ENCODE results near the gene IRF8.

- TF ChIP-seq SMC3 (IDR thresholded peaks at IDR 0.05; ENCODE audit: low read depth, low read length): no peak
- no peak for TF ChIP-seq GATA2 (CRISPR knock-in tag; IDR thresholded peaks at IDR 0.05)
- TF ChIP-seq POLR2AphosphoS5 (IDR thresholded peaks at IDR 0.05; ENCODE audit: low read depth, low read length): no peak
- TF ChIP-seq CTCF (IDR thresholded peaks at IDR 0.05): no peak
- no peak for TF ChIP-seq RXRA (IDR thresholded peaks at IDR 0.05; ENCODE audit: borderline replicate concordance, low read depth)
- no peak for TF ChIP-seq USF2 (IDR thresholded peaks at IDR 0.05; ENCODE audit: borderline replicate concordance, low read depth, low read length)
- no peak for TF ChIP-seq EP300 (IDR thresholded peaks at IDR 0.05; ENCODE audit: borderline replicate concordance in 1 of 2, low read depth in 1 of 2, low read length in 1 of 2)
- TF ChIP-seq FOXM1 (IDR thresholded peaks at IDR 0.05; ENCODE audit: low read depth): no peak
Measured at GRCh38 chr16:85919271-85920267, 20.6 kb downstream of the IRF8 start.

Measured in SK-N-SH (cell line).